HG03457 (cell line): ENCODE results near the gene LCN6.
"Not testable (repeated sequence)": the region's sequence is repeated elsewhere in the genome, so short reads cannot be mapped to it uniquely, and the experiment has no call there.

Experiments used
- ATAC-seq: cut with Tn5 transposase; IDR thresholded peaks from one replicate; pipeline ENCODE4 v1.9.1; 2021; ENCODE audit warnings: moderate number of reproducible peaks; ENCODE audit not compliant: unreplicated experiment

LCN6 gene

GRCh38 chr9:136748201-136748600 lies at the start of gene LCN6:
TSS of gene LCN6 (minus strand) at chr9:136748525. CDS start at chr9:136748483, 42 bp downstream.
- ATAC-seq, result no peak

GRCh38 chr9:136796775-136797347 lies 48.5 kb upstream of the LCN6 start:
- not testable (repeated sequence) for ATAC-seq

GRCh38 chr9:136796238-136796774 lies 48.0 kb upstream of the LCN6 start, which contains the start of gene CCDC183:
TSS of gene CCDC183 (plus strand) at chr9:136796338. CDS start at chr9:136796398, 60 bp downstream.
- ATAC-seq, result no peak

GRCh38 chr9:136795000-136795348 lies 46.6 kb upstream of the LCN6 start:
- ATAC-seq, result no peak

- no peak for ATAC-seq
Observed at GRCh38 chr9:136794281-136794999, 46.1 kb upstream of the LCN6 start.

GRCh38 chr9:136793086-136793946 lies 45.0 kb upstream of the LCN6 start:
- no peak for ATAC-seq

GRCh38 chr9:136792321-136793085 lies 44.2 kb upstream of the LCN6 start:
- no peak for ATAC-seq

- ATAC-seq, result no peak
Observed at GRCh38 chr9:136791516-136792276, 43.4 kb upstream of the LCN6 start.

- ATAC-seq, result peak; percentile 59
Observed at GRCh38 chr9:136790640-136791515, 42.6 kb upstream of the LCN6 start, which contains the start of gene TMEM141. TSS of gene TMEM141 (plus strand) at chr9:136791344. CDS start at chr9:136791371, 27 bp downstream.

- no peak for ATAC-seq
Observed at GRCh38 chr9:136789523-136789937, 41.2 kb upstream of the LCN6 start.

- not testable (repeated sequence) for ATAC-seq
Observed at GRCh38 chr9:136788644-136789522, 40.6 kb upstream of the LCN6 start.

GRCh38 chr9:136787690-136788400 lies 39.5 kb upstream of the LCN6 start:
- ATAC-seq, result no peak

GRCh38 chr9:136786983-136787382 lies 38.7 kb upstream of the LCN6 start:
- not testable (repeated sequence) for ATAC-seq

- no peak for ATAC-seq
Observed at GRCh38 chr9:136786451-136786850, 38.1 kb upstream of the LCN6 start.

GRCh38 chr9:136785565-136786355 lies 37.4 kb upstream of the LCN6 start:
- not testable (repeated sequence) for ATAC-seq

GRCh38 chr9:136784997-136785361 lies 36.7 kb upstream of the LCN6 start:
- ATAC-seq, result no peak
